Measurements from ENCODE around the gene CALML3. TPM values are rescaled to one million over a fixed set of nuclear protein-coding genes. Genes with fewer than 3 reads are reported as not detected.

CALML3 gene
- total RNA-seq, 1 donor from 2014 or later = not detected

GRCh38 chr10:5510281-5511072 lies 14.3 kb upstream of the CALML3 start:
- no peak overlapping the region for H3K27ac Mint-ChIP-seq
- no peaks in the 10 kb centered on the region for H3K79me2 ChIP-seq (ENCODE audit: low read depth)

GRCh38 chr10:5511231-5511884 lies 13.4 kb upstream of the CALML3 start:
- TF ChIP-seq EZH2 (IDR thresholded peaks at IDR 0.05) (no peak), CTCF (IDR thresholded peaks at IDR 0.05) (no peak), EZH2phosphoT487 (IDR thresholded peaks at IDR 0.05) (no peak)
- DNase-seq (ENCODE audit: low spot score) = no peak

More at GRCh38 chr10:5510281-5511072, 14.3 kb upstream of the CALML3 start:
- no peak overlapping the region for H3K4me2 ChIP-seq
- Mint-ChIP-seq H3K9me3 (peaks cover under 1% of the 10 kb centered on the region), H3K27me3 (ENCODE audit: insufficient read depth, low read depth) (peaks cover 6% of the 10 kb centered on the region), H3K4me1 (peaks cover 36% of the 10 kb centered on the region), H3K36me3 (no peaks in the 10 kb centered on the region), H3K4me3 (no peak overlapping the region)
- peaks cover 18% of the 10 kb centered on the region for H3F3A ChIP-seq (ENCODE audit: low read depth)
- no peaks in the 10 kb centered on the region for H3K36me3 ChIP-seq
- H3K4me3 ChIP-seq = no peak overlapping the region
- DNase-seq (ENCODE audit: low spot score) = no peak
- H3K27ac ChIP-seq = no peak overlapping the region
- H2AFZ ChIP-seq (replicated peaks) = no peak overlapping the region
- H3K27me3 ChIP-seq = no peaks in the 10 kb centered on the region
- H4K20me1 ChIP-seq (ENCODE audit: low read depth) = no peaks in the 10 kb centered on the region
- TF ChIP-seq EZH2phosphoT487 (IDR thresholded peaks at IDR 0.05) = no peak
- TF ChIP-seq EZH2 (IDR thresholded peaks at IDR 0.05) = no peak
- TF ChIP-seq CTCF (IDR thresholded peaks at IDR 0.05) = no peak
- H3K9me3 ChIP-seq (ENCODE audit: low read depth) = no peaks in the 10 kb centered on the region
- no peak overlapping the region for H3K9ac ChIP-seq
- H3K4me1 ChIP-seq = peaks cover 24% of the 10 kb centered on the region

GRCh38 chr10:5511885-5512280 lies 12.9 kb upstream of the CALML3 start:
- H3K27me3 Mint-ChIP-seq (ENCODE audit: insufficient read depth, low read depth) = peaks cover 14% of the 10 kb centered on the region
- Histone ChIP-seq H3K36me3 (no peaks in the 10 kb centered on the region), H4K20me1 (ENCODE audit: low read depth) (no peaks in the 10 kb centered on the region), H3F3A (ENCODE audit: low read depth) (peaks cover 18% of the 10 kb centered on the region), H3K9me3 (ENCODE audit: low read depth) (no peaks in the 10 kb centered on the region), H3K4me1 (peaks cover 24% of the 10 kb centered on the region), H3K4me3 (no peak overlapping the region), H2AFZ (replicated peaks) (no peak overlapping the region), H3K9ac (no peak overlapping the region), H3K27ac (no peak overlapping the region), H3K4me2 (no peak overlapping the region), H3K27me3 (no peaks in the 10 kb centered on the region), H3K79me2 (ENCODE audit: low read depth) (no peaks in the 10 kb centered on the region)
- no peak overlapping the region for H3K4me3 Mint-ChIP-seq
- no peaks in the 10 kb centered on the region for H3K36me3 Mint-ChIP-seq
- peaks cover 5% of the 10 kb centered on the region for H3K9me3 Mint-ChIP-seq
- TF ChIP-seq EZH2phosphoT487 (IDR thresholded peaks at IDR 0.05) (no peak), CTCF (IDR thresholded peaks at IDR 0.05) (no peak), EZH2 (IDR thresholded peaks at IDR 0.05) (no peak)
- no peak overlapping the region for H3K27ac Mint-ChIP-seq
- peaks cover 39% of the 10 kb centered on the region for H3K4me1 Mint-ChIP-seq
- no peak for DNase-seq (ENCODE audit: low spot score)

More at GRCh38 chr10:5511231-5511884, 13.4 kb upstream of the CALML3 start:
- H3K4me3 Mint-ChIP-seq = no peak overlapping the region
- peaks cover 24% of the 10 kb centered on the region for H3K4me1 ChIP-seq
- no peak overlapping the region for H3K27ac ChIP-seq
- no peaks in the 10 kb centered on the region for H3K36me3 Mint-ChIP-seq
- peaks cover 5% of the 10 kb centered on the region for H3K9me3 Mint-ChIP-seq
- no peak overlapping the region for H3K27ac Mint-ChIP-seq
- no peaks in the 10 kb centered on the region for H3K27me3 ChIP-seq
- no peaks in the 10 kb centered on the region for H3K9me3 ChIP-seq (ENCODE audit: low read depth)
- H3K36me3 ChIP-seq = no peaks in the 10 kb centered on the region
- H3K4me2 ChIP-seq = no peak overlapping the region
- no peak overlapping the region for H3K4me3 ChIP-seq
- H3K4me1 Mint-ChIP-seq = peaks cover 39% of the 10 kb centered on the region
- H2AFZ ChIP-seq (replicated peaks) = no peak overlapping the region
- H3K79me2 ChIP-seq (ENCODE audit: low read depth) = no peaks in the 10 kb centered on the region
- no peaks in the 10 kb centered on the region for H4K20me1 ChIP-seq (ENCODE audit: low read depth)
- H3K9ac ChIP-seq = no peak overlapping the region
- peaks cover 18% of the 10 kb centered on the region for H3F3A ChIP-seq (ENCODE audit: low read depth)
- H3K27me3 Mint-ChIP-seq (ENCODE audit: insufficient read depth, low read depth) = peaks cover 9% of the 10 kb centered on the region
